HG03469 (cell line): ENCODE results near the gene FGF23.

Experiments
- ATAC-seq: cut with Tn5 transposase; IDR thresholded peaks from one replicate; pipeline ENCODE4 v1.9.1; 2021; ENCODE audit warnings: mild to moderate bottlenecking, moderate library complexity, moderate number of reproducible peaks; ENCODE audit not compliant: unreplicated experiment

FGF23 gene

GRCh38 chr12:4320497-4320852, 59.0 kb downstream of the FGF23 start:
- ATAC-seq, result peak; percentile 15
